Activated CD8-positive, alpha-beta memory T cell treated with anti-CD3 and anti-CD28 coated beads, Interleukin-2, amount 50 U/mL, for 1 hour (primary cell): ENCODE results near the gene PLEKHN1.

Experiments used
- DNase-seq: peaks from one replicate; pipeline ENCODE4 v3.0.0-alpha.2; 2020; ENCODE audit errors: extremely low read depth

Gene PLEKHN1

DNA sequence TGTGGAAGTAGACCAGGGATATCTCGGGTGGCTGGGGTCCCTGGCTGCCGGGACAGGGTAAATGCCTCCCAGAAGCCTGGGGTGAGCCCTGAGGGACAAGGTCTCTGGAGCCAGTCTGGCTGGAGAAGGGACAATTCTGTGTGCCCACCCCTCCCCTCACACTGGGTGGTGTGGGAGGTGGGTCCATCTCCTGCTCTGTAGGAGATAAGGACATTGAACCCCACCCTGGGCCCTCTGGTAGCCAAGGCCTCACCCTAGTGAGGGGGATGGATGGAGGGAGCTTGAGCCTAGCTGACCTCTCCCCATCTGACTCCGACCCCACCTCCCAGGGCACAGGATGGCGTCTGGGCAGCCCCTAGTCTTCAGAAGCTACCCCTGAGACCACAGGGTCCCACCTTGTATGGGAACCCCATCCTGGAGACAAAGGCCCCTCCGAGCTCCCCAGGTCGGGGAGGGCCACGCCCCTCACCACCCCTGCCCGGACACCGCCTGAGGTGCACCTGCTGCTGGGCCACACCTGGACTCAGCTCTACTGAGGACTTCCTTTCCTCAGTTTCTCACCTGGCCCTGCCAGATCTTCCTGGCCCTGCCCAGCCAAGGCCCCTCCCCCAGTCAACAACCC, 58.0 kb downstream of the PLEKHN1 start:
- no peak for DNase-seq

DNA sequence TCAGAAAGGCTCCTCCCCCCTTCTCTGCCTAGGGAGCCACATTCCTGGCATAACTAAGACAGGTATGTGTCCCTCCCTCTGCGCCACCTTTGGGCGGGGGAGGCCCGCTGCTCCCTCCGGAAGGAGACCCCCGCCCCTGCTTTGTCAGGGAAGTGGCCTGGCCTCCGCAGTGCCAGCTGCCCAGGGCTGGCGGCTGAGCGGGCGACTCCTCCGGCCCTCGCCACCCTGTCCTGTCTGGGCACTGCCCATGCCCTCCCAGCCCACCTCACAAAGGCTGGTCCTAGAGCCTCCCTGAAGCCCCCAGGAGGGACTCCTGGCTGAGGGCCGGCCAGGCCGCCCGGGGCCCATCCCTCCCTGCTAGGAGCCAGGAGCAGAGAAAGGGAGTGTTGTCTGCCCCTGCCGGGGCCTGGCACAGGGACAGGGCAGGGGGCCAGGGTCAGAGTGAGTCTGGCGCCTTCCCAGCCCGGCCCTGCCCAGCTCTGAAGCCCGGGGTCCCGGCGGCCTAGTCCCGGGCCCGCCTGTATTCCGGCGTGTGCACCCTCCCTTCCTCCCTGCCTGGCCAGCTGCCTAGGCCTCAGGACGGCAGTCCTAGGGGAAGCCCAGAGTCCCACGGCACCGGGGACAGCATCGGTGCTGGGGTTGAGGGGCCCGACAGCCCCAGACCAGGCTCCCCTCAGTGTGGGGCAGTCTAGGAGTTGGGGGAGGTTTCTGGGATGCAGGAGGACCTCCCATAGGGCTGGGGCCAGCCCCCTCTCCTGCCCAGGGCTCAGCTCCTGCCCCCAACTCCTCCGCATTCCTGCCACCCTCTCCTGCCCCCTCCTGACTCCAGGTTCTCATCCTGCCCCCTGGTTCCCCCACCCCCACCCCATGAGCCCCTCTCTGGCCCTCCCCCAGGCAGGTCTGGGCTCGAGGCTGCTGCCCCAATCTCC, 58.8 kb downstream of the PLEKHN1 start:
- no peak for DNase-seq
